Measurements from ENCODE around the gene ATP6V1B1.

- TF ChIP-seq, protein P1, sequence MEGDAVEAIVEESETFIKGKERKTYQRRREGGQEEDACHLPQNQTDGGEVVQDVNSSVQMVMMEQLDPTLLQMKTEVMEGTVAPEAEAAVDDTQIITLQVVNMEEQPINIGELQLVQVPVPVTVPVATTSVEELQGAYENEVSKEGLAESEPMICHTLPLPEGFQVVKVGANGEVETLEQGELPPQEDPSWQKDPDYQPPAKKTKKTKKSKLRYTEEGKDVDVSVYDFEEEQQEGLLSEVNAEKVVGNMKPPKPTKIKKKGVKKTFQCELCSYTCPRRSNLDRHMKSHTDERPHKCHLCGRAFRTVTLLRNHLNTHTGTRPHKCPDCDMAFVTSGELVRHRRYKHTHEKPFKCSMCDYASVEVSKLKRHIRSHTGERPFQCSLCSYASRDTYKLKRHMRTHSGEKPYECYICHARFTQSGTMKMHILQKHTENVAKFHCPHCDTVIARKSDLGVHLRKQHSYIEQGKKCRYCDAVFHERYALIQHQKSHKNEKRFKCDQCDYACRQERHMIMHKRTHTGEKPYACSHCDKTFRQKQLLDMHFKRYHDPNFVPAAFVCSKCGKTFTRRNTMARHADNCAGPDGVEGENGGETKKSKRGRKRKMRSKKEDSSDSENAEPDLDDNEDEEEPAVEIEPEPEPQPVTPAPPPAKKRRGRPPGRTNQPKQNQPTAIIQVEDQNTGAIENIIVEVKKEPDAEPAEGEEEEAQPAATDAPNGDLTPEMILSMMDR (IDR thresholded peaks at IDR 0.05), result no peak
- no peak for TF ChIP-seq POLR2A (IDR thresholded peaks at IDR 0.05)
Measured at GRCh38 chr2:70958759-70959158, 23.1 kb downstream of the ATP6V1B1 start.
